Superior temporal gyrus (tissue), 1 donor: ENCODE measurements around the gene LIFR.
A peak's percentile ranks its signal among the peaks of the same experiment; 100 is the strongest.

Source experiments
- DNase-seq: peaks from one replicate; pipeline ENCODE4 v3.0.0-alpha.2; 2016; ENCODE audit errors: extremely low spot score

Gene LIFR

DNA sequence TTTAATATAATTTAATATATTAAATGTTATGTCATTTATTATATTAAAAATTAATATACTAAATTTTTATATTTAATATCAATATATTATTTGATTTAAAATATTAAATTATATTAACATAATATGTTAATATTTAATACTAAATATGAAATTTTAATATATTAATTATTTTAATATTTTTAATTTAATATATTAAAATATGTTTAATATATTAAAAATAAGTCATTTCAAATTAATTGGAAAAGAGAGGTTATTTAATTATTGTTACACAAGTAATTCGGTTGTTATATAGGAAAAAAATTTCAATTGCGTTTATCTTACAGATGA, 114.2 kb downstream of the LIFR start:
- DNase-seq, result no peak

DNA sequence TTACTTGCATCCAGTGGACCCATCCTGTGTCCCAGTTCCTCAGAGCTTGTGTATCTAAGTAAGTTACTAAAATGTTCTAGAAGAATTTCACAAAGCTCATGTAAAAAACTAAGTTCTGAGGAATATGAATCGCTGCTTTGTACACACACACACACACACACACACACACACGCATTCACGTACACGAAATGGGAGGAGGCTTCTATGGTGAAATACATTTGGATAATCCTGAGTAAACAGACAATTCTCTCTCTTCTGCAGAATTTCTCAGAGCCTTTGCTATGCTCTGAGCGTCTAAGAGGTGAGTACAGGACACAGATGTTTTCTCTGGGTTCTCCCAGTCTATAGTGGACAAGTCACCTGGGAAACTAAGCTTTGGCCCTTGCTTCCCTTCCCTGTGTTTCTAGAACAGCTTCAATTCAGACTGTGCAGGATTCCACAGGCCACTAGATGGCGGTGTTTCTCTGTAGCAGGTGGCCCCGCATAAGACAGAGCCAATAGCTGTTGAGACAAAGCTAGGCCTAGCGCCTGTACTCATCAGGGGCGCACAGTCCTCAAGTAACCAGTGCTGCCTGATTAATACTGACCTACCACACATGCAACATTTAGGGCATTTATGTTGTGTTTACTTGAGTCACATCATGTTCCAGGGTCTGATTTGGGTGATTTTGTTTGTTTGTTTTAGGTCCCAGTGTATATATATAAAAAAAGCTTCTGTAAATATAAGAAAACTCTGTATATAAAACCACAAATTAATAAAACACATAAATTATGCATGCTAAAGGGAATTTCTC, 114.8 kb downstream of the LIFR start:
- DNase-seq, result peak; percentile 98

DNA sequence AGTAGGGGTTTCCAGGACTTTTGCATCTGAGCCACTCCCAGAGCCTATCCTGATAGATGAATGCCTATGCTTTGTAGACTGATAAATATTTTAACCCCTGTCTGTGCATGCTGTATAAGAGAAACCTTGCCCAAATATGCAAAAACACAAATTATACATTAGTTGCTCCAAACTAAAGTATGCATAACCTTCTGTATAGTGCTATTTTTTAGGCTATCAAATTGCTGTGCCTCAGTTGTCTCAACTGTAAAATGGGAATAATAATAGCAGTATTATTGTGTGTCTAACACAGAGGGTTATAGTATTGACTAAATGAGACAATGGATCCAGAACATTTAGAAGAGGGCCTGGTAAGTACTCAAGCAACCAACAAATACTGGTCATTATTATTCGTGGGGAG, 117.7 kb downstream of the LIFR start:
- DNase-seq, result no peak

DNA sequence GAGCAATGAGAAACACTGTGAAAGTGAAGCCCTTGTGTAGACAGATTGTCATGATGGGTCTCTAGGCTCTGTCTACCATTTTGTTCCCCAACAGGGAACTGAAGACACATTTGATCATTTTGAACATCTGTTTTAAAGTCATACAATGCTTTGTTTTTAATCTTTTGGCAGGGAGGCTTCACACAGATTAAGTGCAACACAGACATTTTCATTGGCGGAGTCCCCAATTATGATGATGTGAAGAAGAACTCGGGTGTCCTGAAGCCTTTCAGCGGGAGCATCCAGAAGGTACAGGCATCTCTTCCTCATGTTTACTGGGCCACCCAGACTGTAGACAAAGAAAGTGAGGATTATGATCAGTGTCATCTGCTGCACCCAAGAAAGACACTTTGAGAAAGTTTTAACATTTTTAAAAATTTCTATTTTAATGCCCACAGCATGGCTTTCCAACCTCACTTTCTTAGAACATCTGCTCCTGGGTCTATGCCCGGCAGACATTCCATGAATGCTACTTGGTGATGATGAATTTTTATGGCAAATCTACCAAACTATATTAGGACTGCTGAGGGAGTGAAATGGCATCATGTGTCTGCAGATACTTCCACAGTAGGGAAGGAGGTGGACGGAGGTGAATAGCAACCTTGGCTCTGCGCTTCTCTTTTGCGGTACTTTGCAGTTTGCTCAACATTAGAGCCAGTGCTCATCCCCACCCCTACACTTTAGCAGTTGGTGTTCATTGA, 121.3 kb downstream of the LIFR start:
- no peak for DNase-seq

DNA sequence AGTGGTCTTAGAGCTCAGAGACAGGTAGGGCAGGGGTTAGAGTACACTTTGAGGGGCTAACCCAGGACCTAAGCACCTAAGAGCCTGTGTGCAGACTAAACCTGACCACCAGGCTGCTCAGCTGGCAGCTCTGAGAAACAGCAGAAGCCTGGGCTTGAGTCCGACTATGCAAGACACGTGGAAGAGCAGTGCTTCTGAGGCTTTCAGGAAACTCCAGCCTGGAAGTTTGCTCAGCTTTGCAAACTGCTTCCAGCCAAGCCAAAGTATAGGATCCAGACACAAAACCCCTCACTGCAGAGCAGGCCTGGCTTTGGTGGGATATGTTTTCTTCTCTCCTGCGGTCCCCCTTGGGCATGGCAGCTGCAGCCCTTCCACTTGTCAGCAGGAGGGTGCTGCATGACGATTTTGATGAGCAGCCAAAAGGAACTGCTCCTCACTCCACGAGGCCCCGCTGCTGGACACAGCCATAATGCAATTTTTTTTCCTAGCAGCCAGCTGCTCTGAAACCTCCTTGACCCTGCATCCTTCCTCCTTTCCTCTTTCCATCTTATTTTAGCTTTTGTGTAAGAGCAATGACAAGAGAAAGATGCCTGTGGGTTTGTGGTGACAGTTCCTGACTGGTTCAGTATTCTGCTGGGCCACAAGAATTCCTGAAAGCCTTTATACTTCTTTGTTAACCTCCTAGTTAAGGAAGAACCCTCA, 123.1 kb downstream of the LIFR start:
- no peak for DNase-seq

DNA sequence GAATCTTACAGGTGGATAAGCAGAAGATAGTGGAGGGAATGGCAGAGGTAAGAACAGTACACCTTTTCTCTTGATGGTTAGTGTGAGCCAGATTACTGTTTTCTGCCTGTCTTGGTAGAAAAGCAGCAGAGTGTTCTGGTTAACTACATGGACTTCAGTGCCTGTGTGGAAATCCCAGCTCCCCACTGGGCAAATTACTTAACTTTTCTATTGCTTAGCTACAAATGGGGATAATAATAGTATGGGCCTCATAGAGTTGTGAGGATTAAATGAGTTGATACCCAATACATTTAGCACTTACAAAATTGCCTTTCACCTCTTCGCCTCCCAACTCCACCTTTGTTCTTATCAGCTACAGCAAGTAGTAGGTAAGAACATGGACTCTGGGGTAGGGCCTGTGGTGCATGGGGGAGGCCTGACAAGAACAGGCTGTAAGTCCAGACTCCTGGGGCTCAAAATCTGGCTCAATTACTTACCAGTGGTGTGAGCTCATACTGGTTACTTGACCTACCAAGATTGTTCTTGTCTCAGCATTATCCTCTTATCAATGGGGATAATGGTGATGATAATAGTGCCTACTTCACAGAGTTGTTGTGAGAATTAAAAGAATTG, 125.1 kb downstream of the LIFR start:
- DNase-seq, result no peak

DNA sequence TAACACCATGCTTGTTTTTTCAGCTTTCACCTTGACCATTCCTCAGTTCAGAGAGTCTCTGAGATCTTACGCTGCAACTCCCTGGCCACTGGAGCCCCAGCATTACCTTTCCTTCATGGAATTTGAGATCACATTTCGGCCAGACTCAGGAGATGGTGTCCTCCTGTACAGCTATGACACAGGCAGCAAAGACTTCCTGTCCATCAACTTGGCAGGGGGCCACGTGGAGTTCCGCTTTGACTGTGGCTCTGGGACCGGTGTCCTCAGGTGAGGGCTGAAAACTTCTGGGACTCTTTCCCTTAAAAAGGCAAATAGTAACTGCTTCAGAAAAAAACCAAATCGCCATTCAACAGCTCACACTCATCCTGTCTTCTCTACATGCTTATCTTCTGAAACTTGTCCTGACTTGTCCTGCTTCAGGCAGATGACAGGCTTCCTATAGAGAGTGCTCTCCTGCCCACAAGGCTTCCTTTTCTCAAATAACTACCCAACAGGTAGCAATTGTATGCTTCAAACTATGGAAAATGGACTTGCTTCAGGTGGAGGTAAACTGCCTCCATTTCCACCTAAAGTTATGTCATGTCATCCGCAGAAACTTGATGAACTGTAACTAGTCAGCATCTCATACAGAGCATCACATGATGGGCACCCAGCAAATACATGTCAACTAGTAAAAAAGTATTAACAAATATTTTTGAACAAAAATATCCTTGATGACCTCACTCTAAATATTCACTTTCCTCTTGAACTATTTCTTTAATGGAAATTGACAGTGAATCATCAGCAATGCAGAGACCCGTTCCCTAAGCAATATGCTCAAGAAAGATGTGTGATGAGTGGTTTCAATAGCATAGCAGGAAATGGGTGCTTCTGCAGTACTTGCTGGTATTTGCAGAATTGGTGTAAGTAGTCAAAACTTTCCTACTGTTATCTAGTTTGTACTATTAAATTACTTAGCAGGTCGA, 129.2 kb downstream of the LIFR start:
- DNase-seq, result no peak

DNA sequence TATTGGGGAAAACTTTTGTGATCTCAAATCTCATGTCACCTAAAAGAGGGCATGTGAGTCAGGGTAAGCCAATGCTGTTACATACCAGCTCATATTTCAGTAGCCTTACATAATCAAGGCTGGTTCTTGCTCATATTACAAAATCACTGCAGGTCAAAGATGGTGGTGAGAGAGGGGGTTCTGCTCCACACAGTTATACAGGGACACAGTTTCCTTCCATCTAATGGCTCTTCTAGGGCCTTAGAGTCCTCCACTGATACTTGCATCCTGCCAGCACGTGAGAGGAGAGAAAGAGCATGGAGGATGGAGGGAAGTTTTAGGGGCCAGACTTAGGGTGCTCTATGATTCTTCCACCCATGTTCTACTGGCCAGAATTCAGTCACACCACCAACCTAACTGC, 130.0 kb downstream of the LIFR start:
- no peak for DNase-seq
